Measurements from ENCODE around the gene PARL. TPM values are rescaled to one million over a fixed set of nuclear protein-coding genes. Genes with fewer than 3 reads are reported as not detected.

PARL gene
- polyA plus RNA-seq, 1 of the 3 experiments (the other 2 are of a cell fraction): 50.1 TPM

DNA sequence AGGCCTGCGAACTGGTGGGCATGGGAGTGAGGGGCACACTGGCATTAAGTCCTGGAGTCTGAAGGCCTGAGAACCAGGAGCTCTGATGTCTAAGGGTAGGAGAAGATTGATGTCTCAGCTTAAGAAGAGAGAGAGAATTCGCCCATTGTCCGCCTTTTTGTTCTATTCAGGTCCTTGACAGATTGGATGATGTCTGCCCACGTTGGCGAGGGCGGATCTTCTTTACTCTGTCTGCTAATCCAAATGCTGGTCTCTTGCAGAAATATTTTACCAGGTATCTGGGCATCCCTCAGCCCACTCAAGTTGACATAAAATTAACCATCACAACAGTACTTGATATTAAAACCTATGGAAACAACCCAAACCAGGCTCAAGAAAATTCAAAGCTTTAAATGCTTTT is 103.4 kb downstream of the PARL start:
- WGBS (ENCODE audit: low lambda C conversion rate): 98% methylated on average over 6 of the region's 6 CpGs
- H3K4me3 ChIP-seq (ENCODE audit: low read depth in 2 of 2, low read length in 1 of 2): no peak overlapping the region
- H3K36me3 ChIP-seq (replicated peaks in 1 of 2; ENCODE audit: control insufficient read depth in 1 of 2, insufficient read depth in 2 of 2, low read length in 1 of 2): peaks cover 45 to 74% of the 10 kb centered on the region in 2 experiments
- no peak overlapping the region for H2AFZ ChIP-seq (ENCODE audit: low read depth)
- H3K9me2 ChIP-seq: no peaks in the 10 kb centered on the region
- H3K79me2 ChIP-seq (ENCODE audit: insufficient read depth): peaks cover 9% of the 10 kb centered on the region; the same call in 1 of the 2 replicates
- no peak for TF ChIP-seq POLR2AphosphoS5 (IDR thresholded peaks at IDR 0.05; ENCODE audit: low read depth, low read length)
- TF ChIP-seq JUND (IDR thresholded peaks at IDR 0.05): no peak
- TF ChIP-seq, protein P1, sequence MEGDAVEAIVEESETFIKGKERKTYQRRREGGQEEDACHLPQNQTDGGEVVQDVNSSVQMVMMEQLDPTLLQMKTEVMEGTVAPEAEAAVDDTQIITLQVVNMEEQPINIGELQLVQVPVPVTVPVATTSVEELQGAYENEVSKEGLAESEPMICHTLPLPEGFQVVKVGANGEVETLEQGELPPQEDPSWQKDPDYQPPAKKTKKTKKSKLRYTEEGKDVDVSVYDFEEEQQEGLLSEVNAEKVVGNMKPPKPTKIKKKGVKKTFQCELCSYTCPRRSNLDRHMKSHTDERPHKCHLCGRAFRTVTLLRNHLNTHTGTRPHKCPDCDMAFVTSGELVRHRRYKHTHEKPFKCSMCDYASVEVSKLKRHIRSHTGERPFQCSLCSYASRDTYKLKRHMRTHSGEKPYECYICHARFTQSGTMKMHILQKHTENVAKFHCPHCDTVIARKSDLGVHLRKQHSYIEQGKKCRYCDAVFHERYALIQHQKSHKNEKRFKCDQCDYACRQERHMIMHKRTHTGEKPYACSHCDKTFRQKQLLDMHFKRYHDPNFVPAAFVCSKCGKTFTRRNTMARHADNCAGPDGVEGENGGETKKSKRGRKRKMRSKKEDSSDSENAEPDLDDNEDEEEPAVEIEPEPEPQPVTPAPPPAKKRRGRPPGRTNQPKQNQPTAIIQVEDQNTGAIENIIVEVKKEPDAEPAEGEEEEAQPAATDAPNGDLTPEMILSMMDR (IDR thresholded peaks at IDR 0.05): no peak
- no peak for TF ChIP-seq NFIC (IDR thresholded peaks at IDR 0.05; ENCODE audit: borderline replicate concordance)
- no peak for TF ChIP-seq TCF12 (IDR thresholded peaks at IDR 0.05)
- TF ChIP-seq, protein P2, sequence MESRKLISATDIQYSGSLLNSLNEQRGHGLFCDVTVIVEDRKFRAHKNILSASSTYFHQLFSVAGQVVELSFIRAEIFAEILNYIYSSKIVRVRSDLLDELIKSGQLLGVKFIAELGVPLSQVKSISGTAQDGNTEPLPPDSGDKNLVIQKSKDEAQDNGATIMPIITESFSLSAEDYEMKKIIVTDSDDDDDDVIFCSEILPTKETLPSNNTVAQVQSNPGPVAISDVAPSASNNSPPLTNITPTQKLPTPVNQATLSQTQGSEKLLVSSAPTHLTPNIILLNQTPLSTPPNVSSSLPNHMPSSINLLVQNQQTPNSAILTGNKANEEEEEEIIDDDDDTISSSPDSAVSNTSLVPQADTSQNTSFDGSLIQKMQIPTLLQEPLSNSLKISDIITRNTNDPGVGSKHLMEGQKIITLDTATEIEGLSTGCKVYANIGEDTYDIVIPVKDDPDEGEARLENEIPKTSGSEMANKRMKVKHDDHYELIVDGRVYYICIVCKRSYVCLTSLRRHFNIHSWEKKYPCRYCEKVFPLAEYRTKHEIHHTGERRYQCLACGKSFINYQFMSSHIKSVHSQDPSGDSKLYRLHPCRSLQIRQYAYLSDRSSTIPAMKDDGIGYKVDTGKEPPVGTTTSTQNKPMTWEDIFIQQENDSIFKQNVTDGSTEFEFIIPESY (IDR thresholded peaks at IDR 0.05; ENCODE audit: borderline replicate concordance, low read depth): no peak
- TF ChIP-seq TAF1 (IDR thresholded peaks at IDR 0.05; ENCODE audit: borderline replicate concordance, low read depth, low read length): no peak
- no peak for TF ChIP-seq RFX5 (IDR thresholded peaks at IDR 0.05; ENCODE audit: low read length)
- TF ChIP-seq, protein P3, sequence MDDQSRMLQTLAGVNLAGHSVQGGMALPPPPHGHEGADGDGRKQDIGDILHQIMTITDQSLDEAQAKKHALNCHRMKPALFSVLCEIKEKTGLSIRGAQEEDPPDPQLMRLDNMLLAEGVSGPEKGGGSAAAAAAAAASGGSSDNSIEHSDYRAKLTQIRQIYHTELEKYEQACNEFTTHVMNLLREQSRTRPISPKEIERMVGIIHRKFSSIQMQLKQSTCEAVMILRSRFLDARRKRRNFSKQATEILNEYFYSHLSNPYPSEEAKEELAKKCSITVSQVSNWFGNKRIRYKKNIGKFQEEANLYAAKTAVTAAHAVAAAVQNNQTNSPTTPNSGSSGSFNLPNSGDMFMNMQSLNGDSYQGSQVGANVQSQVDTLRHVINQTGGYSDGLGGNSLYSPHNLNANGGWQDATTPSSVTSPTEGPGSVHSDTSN (IDR thresholded peaks at IDR 0.05): no peak
- no peak overlapping the region for H3K4me2 ChIP-seq
- H3K9me3 ChIP-seq: no peaks in the 10 kb centered on the region
- POLR2A ChIA-PET: no interaction called here
- no peak overlapping the region for H3K9ac ChIP-seq
- H3F3A ChIP-seq (replicated peaks; ENCODE audit: insufficient read depth): peaks cover 8% of the 10 kb centered on the region
- no peaks in the 10 kb centered on the region for H3K27me3 ChIP-seq (ENCODE audit: insufficient read depth)
- H4K20me1 ChIP-seq (ENCODE audit: insufficient read depth): no peaks in the 10 kb centered on the region
- CTCF ChIA-PET: interaction anchor here (1.2 to 1.4 kb wide), 2 partner anchors 12 to 996 kb away, joined by 3 to 4 read pairs; no protein-coding TSS in a partner anchor
- H3K27ac ChIP-seq (ENCODE audit: low read depth in 2 of 2, low read length in 1 of 2): no peak overlapping the region
- no peak for DNase-seq
- no peaks in the 10 kb centered on the region; a peak in 1 of 4 replicates for H3K4me1 ChIP-seq (ENCODE audit: control insufficient read depth in 1 of 2, insufficient read depth in 2 of 2, low read depth in 1 of 2, low read length in 1 of 2)

- ChIA-PET CTCF (interaction anchor here (0.7 to 1.6 kb wide), 3 partner anchors 10 to 511 kb away, joined by 4 to 6 read pairs (median 4); no protein-coding TSS in a partner anchor), POLR2A (interaction anchor here (0.7 kb wide), 1 partner anchor 665 kb away, joined by 4 read pairs; no protein-coding TSS in a partner anchor)
- peaks cover 9% of the 10 kb centered on the region; the same call in 1 of the 2 replicates for H3K79me2 ChIP-seq (ENCODE audit: insufficient read depth)
- H3K4me3 ChIP-seq (ENCODE audit: low read depth in 2 of 2, low read length in 1 of 2): no peak overlapping the region
- H3K4me1 ChIP-seq (ENCODE audit: control insufficient read depth in 1 of 2, insufficient read depth in 2 of 2, low read depth in 1 of 2, low read length in 1 of 2): no peaks in the 10 kb centered on the region; a peak in 1 of 4 replicates
- H2AFZ ChIP-seq (ENCODE audit: low read depth): no peak overlapping the region
- no peak overlapping the region for H3K9ac ChIP-seq
- H3K9me3 ChIP-seq: no peaks in the 10 kb centered on the region
- no peak overlapping the region for H3K4me2 ChIP-seq
- H3K36me3 ChIP-seq (replicated peaks in 1 of 2; ENCODE audit: control insufficient read depth in 1 of 2, insufficient read depth in 2 of 2, low read length in 1 of 2): peaks cover 46 to 73% of the 10 kb centered on the region in 2 experiments
- H3K9me2 ChIP-seq: no peaks in the 10 kb centered on the region
- H3K27me3 ChIP-seq (ENCODE audit: insufficient read depth): no peaks in the 10 kb centered on the region
- DNase-seq: no peak
- H4K20me1 ChIP-seq (ENCODE audit: insufficient read depth): no peaks in the 10 kb centered on the region
- peaks cover 8% of the 10 kb centered on the region for H3F3A ChIP-seq (replicated peaks; ENCODE audit: insufficient read depth)
- WGBS (ENCODE audit: low lambda C conversion rate): 97% methylated on average over 14 of the region's 14 CpGs
- H3K27ac ChIP-seq (ENCODE audit: low read depth in 2 of 2, low read length in 1 of 2): no peak overlapping the region
- TF ChIP-seq, protein P2 (IDR thresholded peaks at IDR 0.05; ENCODE audit: borderline replicate concordance, low read depth): no peak
- TF ChIP-seq FOXJ3 (CRISPR knock-in tag; IDR thresholded peaks at IDR 0.05): no peak
- TF ChIP-seq NFIC (IDR thresholded peaks at IDR 0.05; ENCODE audit: borderline replicate concordance): no peak
- no peak for TF ChIP-seq EZH2phosphoT487 (IDR thresholded peaks at IDR 0.05; ENCODE audit: borderline replicate concordance, low read depth)
- no peak for TF ChIP-seq CHD2 (IDR thresholded peaks at IDR 0.05; ENCODE audit: low read length, partially characterized antibody)
- TF ChIP-seq GATA2 (CRISPR knock-in tag; IDR thresholded peaks at IDR 0.05): no peak
- no peak for TF ChIP-seq MXI1 (IDR thresholded peaks at IDR 0.05; ENCODE audit: low read depth, low read length)
- no peak for TF ChIP-seq GABPA (IDR thresholded peaks at IDR 0.05; ENCODE audit: low read depth)
- no peak for TF ChIP-seq RCOR1 (IDR thresholded peaks at IDR 0.05; ENCODE audit: low read length)
- TF ChIP-seq SIN3A (IDR thresholded peaks at IDR 0.05; ENCODE audit: borderline replicate concordance, low read depth, low read length): no peak
- TF ChIP-seq RFX5 (IDR thresholded peaks at IDR 0.05; ENCODE audit: low read length): no peak
- TF ChIP-seq TCF12 (IDR thresholded peaks at IDR 0.05): no peak
- TF ChIP-seq IRF3 (IDR thresholded peaks at IDR 0.05; ENCODE audit: low read depth, low read length): no peak
- TF ChIP-seq JUND (IDR thresholded peaks at IDR 0.05): no peak
These were observed 104.7 kb downstream of the PARL start for GRCh38 chr3:183779896-183780465.

All from SK-N-SH (cell line).